ENCODE results near the gene PDE6D.

DNA sequence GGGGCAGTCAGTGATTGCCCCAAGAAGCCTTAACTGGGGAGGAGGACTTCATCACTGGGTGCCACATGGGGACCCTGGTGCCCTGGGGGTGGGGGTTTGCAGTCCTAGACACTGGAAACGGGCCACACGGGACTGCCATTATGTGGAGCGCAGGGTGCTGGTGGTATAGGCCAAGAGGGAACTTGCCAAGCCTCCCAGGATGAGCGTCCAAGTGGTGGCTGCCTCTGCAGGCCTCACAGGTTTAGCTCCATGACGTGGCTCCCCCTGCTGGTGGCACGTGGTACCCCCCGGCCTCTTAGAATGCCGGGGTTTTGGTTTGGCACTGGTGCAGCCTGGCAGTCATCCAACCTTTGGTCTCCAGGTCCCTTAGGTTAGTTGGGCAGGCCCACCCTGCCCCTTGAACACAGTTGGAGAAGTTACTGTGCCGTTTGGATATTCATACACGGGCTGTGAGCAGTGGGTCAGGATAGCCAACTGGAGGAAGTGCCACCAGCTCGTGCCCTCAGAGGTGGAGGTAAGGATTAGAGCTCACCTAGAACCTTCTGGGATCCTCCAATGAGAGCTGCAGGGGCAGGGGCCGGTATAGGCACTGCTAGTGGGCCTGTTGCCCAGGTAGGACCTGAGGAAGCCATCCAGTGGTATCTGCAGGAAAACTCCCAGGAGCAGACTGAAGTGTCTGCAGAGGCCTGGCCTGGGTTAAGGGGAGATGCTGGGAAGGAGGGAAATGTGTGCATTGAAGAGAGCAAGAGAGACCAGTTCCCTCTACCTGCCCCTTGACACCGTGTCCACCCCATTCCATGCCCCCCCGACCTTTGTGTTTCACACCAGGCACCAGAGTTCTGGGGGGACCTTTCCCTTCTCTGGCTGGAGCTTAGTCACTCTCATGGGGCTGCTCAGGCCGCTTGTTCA is 67.1 kb downstream of the PDE6D start:
- TF ChIP-seq ZNF558 (tag by site-specific recombination; IDR thresholded peaks at IDR 0.05), result no peak
- TF ChIP-seq, protein P1, sequence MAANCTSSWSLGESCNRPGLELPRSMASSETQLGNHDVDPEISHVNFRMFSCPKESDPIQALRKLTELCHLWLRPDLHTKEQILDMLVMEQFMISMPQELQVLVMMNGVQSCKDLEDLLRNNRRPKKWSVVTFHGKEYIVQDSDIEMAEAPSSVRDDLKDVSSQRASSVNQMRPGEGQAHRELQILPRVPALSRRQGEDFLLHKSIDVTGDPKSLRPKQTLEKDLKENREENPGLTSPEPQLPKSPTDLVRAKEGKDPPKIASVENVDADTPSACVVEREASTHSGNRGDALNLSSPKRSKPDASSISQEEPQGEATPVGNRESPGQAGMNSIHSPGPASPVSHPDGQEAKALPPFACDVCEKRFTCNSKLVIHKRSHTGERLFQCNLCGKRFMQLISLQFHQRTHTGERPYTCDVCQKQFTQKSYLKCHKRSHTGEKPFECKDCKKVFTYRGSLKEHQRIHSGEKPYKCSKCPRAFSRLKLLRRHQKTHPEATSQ (tag by site-specific recombination; IDR thresholded peaks at IDR 0.05), result no peak
- no peak for TF ChIP-seq SETDB1 (IDR thresholded peaks at IDR 0.05; ENCODE audit: insufficient read length, low read length)
- TF ChIP-seq, protein P2, sequence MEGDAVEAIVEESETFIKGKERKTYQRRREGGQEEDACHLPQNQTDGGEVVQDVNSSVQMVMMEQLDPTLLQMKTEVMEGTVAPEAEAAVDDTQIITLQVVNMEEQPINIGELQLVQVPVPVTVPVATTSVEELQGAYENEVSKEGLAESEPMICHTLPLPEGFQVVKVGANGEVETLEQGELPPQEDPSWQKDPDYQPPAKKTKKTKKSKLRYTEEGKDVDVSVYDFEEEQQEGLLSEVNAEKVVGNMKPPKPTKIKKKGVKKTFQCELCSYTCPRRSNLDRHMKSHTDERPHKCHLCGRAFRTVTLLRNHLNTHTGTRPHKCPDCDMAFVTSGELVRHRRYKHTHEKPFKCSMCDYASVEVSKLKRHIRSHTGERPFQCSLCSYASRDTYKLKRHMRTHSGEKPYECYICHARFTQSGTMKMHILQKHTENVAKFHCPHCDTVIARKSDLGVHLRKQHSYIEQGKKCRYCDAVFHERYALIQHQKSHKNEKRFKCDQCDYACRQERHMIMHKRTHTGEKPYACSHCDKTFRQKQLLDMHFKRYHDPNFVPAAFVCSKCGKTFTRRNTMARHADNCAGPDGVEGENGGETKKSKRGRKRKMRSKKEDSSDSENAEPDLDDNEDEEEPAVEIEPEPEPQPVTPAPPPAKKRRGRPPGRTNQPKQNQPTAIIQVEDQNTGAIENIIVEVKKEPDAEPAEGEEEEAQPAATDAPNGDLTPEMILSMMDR (tag by site-specific recombination; IDR thresholded peaks at IDR 0.05), result peak; percentile 98
- TF ChIP-seq, protein P3, sequence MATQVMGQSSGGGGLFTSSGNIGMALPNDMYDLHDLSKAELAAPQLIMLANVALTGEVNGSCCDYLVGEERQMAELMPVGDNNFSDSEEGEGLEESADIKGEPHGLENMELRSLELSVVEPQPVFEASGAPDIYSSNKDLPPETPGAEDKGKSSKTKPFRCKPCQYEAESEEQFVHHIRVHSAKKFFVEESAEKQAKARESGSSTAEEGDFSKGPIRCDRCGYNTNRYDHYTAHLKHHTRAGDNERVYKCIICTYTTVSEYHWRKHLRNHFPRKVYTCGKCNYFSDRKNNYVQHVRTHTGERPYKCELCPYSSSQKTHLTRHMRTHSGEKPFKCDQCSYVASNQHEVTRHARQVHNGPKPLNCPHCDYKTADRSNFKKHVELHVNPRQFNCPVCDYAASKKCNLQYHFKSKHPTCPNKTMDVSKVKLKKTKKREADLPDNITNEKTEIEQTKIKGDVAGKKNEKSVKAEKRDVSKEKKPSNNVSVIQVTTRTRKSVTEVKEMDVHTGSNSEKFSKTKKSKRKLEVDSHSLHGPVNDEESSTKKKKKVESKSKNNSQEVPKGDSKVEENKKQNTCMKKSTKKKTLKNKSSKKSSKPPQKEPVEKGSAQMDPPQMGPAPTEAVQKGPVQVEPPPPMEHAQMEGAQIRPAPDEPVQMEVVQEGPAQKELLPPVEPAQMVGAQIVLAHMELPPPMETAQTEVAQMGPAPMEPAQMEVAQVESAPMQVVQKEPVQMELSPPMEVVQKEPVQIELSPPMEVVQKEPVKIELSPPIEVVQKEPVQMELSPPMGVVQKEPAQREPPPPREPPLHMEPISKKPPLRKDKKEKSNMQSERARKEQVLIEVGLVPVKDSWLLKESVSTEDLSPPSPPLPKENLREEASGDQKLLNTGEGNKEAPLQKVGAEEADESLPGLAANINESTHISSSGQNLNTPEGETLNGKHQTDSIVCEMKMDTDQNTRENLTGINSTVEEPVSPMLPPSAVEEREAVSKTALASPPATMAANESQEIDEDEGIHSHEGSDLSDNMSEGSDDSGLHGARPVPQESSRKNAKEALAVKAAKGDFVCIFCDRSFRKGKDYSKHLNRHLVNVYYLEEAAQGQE (tag by site-specific recombination; IDR thresholded peaks at IDR 0.05), result no peak; the same call in 1 of the 2 replicates
- no peak for TF ChIP-seq ZNF335 (tag by site-specific recombination; conservative IDR thresholded peaks at IDR 0.05)
- no peak for TF ChIP-seq ZNF223 (tag by site-specific recombination; IDR thresholded peaks at IDR 0.05)
- TF ChIP-seq MZF1 (tag by site-specific recombination; IDR thresholded peaks at IDR 0.05; ENCODE audit: borderline replicate concordance), result no peak
- TF ChIP-seq ZBTB21 (tag by site-specific recombination; IDR thresholded peaks at IDR 0.05), result no peak
- no peak for TF ChIP-seq SALL2 (tag by site-specific recombination; IDR thresholded peaks at IDR 0.05; ENCODE audit: borderline replicate concordance)
- 0 out of 2 replicates have a peak, but pooled peaks have one; percentile 14 for TF ChIP-seq ZNF10 (tag by site-specific recombination; IDR thresholded peaks at IDR 0.05)

Measured in HEK293 (cell line).